ENCODE data around the gene CNTN2.

CNTN2 gene

GRCh38 chr1:205054013-205054412 lies 11.0 kb downstream of the CNTN2 start:
- in situ Hi-C loops (cut with MboI; ENCODE audit: low sequenced_read_pairs), result no loop called here

GRCh38 chr1:205056188-205056611 lies 13.2 kb downstream of the CNTN2 start:
- in situ Hi-C loops (cut with MboI; ENCODE audit: low sequenced_read_pairs), result no loop called here

- in situ Hi-C loops (cut with MboI; ENCODE audit: low sequenced_read_pairs), result no loop called here
These were observed 14.1 kb downstream of the CNTN2 start for GRCh38 chr1:205056956-205057568.

GRCh38 chr1:205057808-205058575 lies 15.0 kb downstream of the CNTN2 start:
- in situ Hi-C loops (cut with MboI; ENCODE audit: low sequenced_read_pairs), result no loop called here

- in situ Hi-C loops (cut with MboI; ENCODE audit: low sequenced_read_pairs), result no loop called here
These were observed 15.8 kb downstream of the CNTN2 start for GRCh38 chr1:205058853-205059252.

GRCh38 chr1:205059660-205060059 lies 16.6 kb downstream of the CNTN2 start:
- in situ Hi-C loops (cut with MboI; ENCODE audit: low sequenced_read_pairs), result no loop called here

GRCh38 chr1:205060746-205061145 lies 17.7 kb downstream of the CNTN2 start:
- in situ Hi-C loops (cut with MboI; ENCODE audit: low sequenced_read_pairs), result no loop called here

- in situ Hi-C loops (cut with MboI; ENCODE audit: low sequenced_read_pairs), result no loop called here
These were observed 18.2 kb downstream of the CNTN2 start for GRCh38 chr1:205061227-205061626.

GRCh38 chr1:205061665-205062069 lies 18.7 kb downstream of the CNTN2 start:
- in situ Hi-C loops (cut with MboI; ENCODE audit: low sequenced_read_pairs), result no loop called here

GRCh38 chr1:205062319-205062718 lies 19.3 kb downstream of the CNTN2 start:
- in situ Hi-C loops (cut with MboI; ENCODE audit: low sequenced_read_pairs), result no loop called here

- in situ Hi-C loops (cut with MboI; ENCODE audit: low sequenced_read_pairs), result no loop called here
These were observed 19.9 kb downstream of the CNTN2 start for GRCh38 chr1:205062895-205063294.

GRCh38 chr1:205064301-205064700 lies 21.3 kb downstream of the CNTN2 start:
- in situ Hi-C loops (cut with MboI; ENCODE audit: low sequenced_read_pairs), result no loop called here

GRCh38 chr1:205064741-205065316 lies 21.8 kb downstream of the CNTN2 start:
- in situ Hi-C loops (cut with MboI; ENCODE audit: low sequenced_read_pairs), result no loop called here

GRCh38 chr1:205065666-205066065 lies 22.7 kb downstream of the CNTN2 start:
- in situ Hi-C loops (cut with MboI; ENCODE audit: low sequenced_read_pairs), result no loop called here

- in situ Hi-C loops (cut with MboI; ENCODE audit: low sequenced_read_pairs), result no loop called here
These were observed 23.3 kb downstream of the CNTN2 start for GRCh38 chr1:205066141-205066818.

- in situ Hi-C loops (cut with MboI; ENCODE audit: low sequenced_read_pairs), result no loop called here
These were observed 24.0 kb downstream of the CNTN2 start for GRCh38 chr1:205067031-205067430.

GRCh38 chr1:205068001-205068400 lies 25.0 kb downstream of the CNTN2 start:
- in situ Hi-C loops (cut with MboI; ENCODE audit: low sequenced_read_pairs), result no loop called here

- in situ Hi-C loops (cut with MboI; ENCODE audit: low sequenced_read_pairs), result no loop called here
These were observed 25.5 kb downstream of the CNTN2 start for GRCh38 chr1:205068457-205069040.

- in situ Hi-C loops (cut with MboI; ENCODE audit: low sequenced_read_pairs), result no loop called here
These were observed 26.5 kb downstream of the CNTN2 start for GRCh38 chr1:205069371-205070125.

GRCh38 chr1:205071028-205071409 lies 28.0 kb downstream of the CNTN2 start:
- in situ Hi-C loops (cut with MboI; ENCODE audit: low sequenced_read_pairs), result no loop called here

- in situ Hi-C loops (cut with MboI; ENCODE audit: low sequenced_read_pairs), result no loop called here
These were observed 28.8 kb downstream of the CNTN2 start for GRCh38 chr1:205071801-205072200.
